CD4-positive, alpha-beta T cell (primary cell): Measurements from ENCODE around the gene PPP2R5C. TPM values are rescaled to one million over a fixed set of nuclear protein-coding genes. Genes with fewer than 3 reads are reported as not detected.

Experiments used
- ATAC-seq: fragments of 200-7000 bp; cut with Tn5 transposase; one replicate; pipeline ENCODE4 v1.10.0; 2022; ENCODE audit warnings: mild to moderate bottlenecking; ENCODE audit not compliant: poor library complexity
- CTCF ChIA-PET: fragments of 350-600 bp; sonication (Branson Sonifier 250); formaldehyde crosslinking; loops from one replicate; lab custom pipeline; 2021; ENCODE audit warnings: antibody characterized with exemption, inconsistent platforms; lab: Charles Lee
- POLR2A ChIA-PET: fragments of 350-600 bp; sonication (Branson Sonifier 250); formaldehyde crosslinking; loops from one replicate; lab custom pipeline; 2021; ENCODE audit warnings: antibody characterized with exemption, inconsistent platforms; lab: Charles Lee
- DNase-seq, 14 experiments: peaks; one replicate each; pipeline ENCODE4 v3.0.0-alpha.2; 2013 to 2020; ENCODE audit warnings: mixed read lengths in 2 of 14
- H3K27ac ChIP-seq, 2 donors: one replicate each; pipeline versions ENCODE4 v1.5.1 to v1.7.0; 2013; ENCODE audit warnings: low read length in 2 of 2, low read depth in 1 of 2, mild to moderate bottlenecking in 1 of 2
- H3K27me3 ChIP-seq, 2 experiments: 1 replicate in 1 of 2; 2 replicates in 1 of 2; pipeline versions ENCODE4 v1.6.1 to v1.7.0; 2013; ENCODE audit warnings: low read length in 2 of 2, control low read depth in 1 of 2, mild to moderate bottlenecking in 1 of 2, moderate library complexity in 1 of 2; ENCODE audit not compliant: insufficient read depth in 2 of 2, control insufficient read depth in 1 of 2
- H3K36me3 ChIP-seq: one replicate; pipeline ENCODE4 v1.6.1; 2013; ENCODE audit warnings: low read length, control low read depth; ENCODE audit not compliant: insufficient read depth
- H3K4me1 ChIP-seq: one replicate; pipeline ENCODE4 v1.6.1; 2013; ENCODE audit warnings: low read length, control low read depth; ENCODE audit not compliant: insufficient read depth
- H3K4me3 ChIP-seq: one replicate; pipeline ENCODE4 v1.5.1; 2013; ENCODE audit warnings: mild to moderate bottlenecking, low read length, moderate library complexity
- H3K9me3 ChIP-seq, 2 experiments: 1 replicate in 1 of 2; 2 replicates in 1 of 2; pipeline versions ENCODE4 v1.6.1 to v1.7.0; 2013; ENCODE audit warnings: low read length in 2 of 2, mild to moderate bottlenecking in 2 of 2, control low read depth in 1 of 2, moderate library complexity in 1 of 2; ENCODE audit not compliant: control insufficient read depth in 1 of 2, insufficient read depth in 1 of 2
- H3K27ac Mint-ChIP-seq: one replicate; pipeline ENCODE4 v1.8.0; 2020; ENCODE audit warnings: mixed read lengths
- H3K27me3 Mint-ChIP-seq: one replicate; pipeline ENCODE4 v1.8.0; 2021; ENCODE audit warnings: mixed read lengths
- H3K36me3 Mint-ChIP-seq: one replicate; pipeline ENCODE4 v1.8.0; 2021; ENCODE audit warnings: low read depth, mixed read lengths
- H3K4me1 Mint-ChIP-seq: one replicate; pipeline ENCODE4 v1.8.0; 2021; ENCODE audit warnings: low read depth, mixed read lengths
- H3K4me3 Mint-ChIP-seq: one replicate; pipeline ENCODE4 v1.8.0; 2020; ENCODE audit warnings: mild to moderate bottlenecking, mixed read lengths
- H3K9me3 Mint-ChIP-seq: one replicate; pipeline ENCODE4 v1.8.0; 2020; ENCODE audit warnings: mixed read lengths
- intact Hi-C, 2 experiments: fragments of 100-400 bp; cut with DNase I in 1 of 2; cut with micrococcal nuclease in 1 of 2; formaldehyde crosslinking; loops; one replicate each; pipeline versions ENCODE4 v1.15.1 to v1.9.0; 2023 to 2025; cut with DNase I, micrococcal nuclease
- total RNA-seq, 174 experiments: library from RNA in 2 of 174; stranded (reverse) in 2 of 174; gene quantifications; one replicate each; pipeline ENCODE4 v1.2.3 and lab custom pipeline; 2021 to 2026
- TF ChIP-seq, protein P1 (sequence below): fragments of 200-600 bp; IDR thresholded peaks from one replicate; pipeline ENCODE4 v1.8.0; 2022; ENCODE audit warnings: antibody characterized with exemption, mild to moderate bottlenecking

Gene PPP2R5C
- total RNA-seq, 2 experiments from 2014 or later, result 463 to 487 TPM

DNA sequence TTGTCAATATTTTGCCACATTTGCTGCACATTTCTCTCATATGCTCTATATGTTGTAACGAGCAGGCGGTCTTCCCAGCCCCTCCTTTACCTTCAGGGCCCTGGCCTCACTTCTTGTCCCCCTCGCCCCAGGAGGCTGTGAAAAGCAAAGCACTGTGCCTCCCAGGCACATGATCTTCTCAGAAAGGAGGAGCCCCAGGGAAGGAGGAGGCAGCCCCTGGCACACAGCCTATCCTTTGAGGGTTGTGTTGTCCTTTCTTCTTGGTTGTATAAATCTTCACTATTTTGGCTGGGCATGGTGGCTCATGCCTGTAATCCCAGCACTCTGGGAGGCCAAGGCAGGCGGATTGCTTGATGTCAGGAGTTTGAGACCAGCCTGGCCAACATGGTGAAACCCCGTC lies 77.0 kb downstream of the PPP2R5C start:
- H3K27me3 Mint-ChIP-seq, result no peaks in the 10 kb centered on the region
- H3K4me3 Mint-ChIP-seq, result peak overlapping the region; percentile 44
- POLR2A ChIA-PET, result interaction anchor here (0.7 to 4.3 kb wide), 4 partner anchors 9 to 67 kb away, joined by 3 to 23 read pairs (median 6); no protein-coding TSS in a partner anchor
- peaks cover 49% of the 10 kb centered on the region for H3K36me3 ChIP-seq
- H3K4me1 ChIP-seq, result peaks cover 94% of the 10 kb centered on the region
- H3K9me3 ChIP-seq, result no peaks in the 10 kb centered on the region
- no peak overlapping the region for H3K4me3 ChIP-seq
- CTCF ChIA-PET, result interaction anchor here (1.2 kb wide), 1 partner anchor 67 kb away, joined by 6 read pairs; no protein-coding TSS in a partner anchor
- no peak for ATAC-seq
- TF ChIP-seq, protein P1, sequence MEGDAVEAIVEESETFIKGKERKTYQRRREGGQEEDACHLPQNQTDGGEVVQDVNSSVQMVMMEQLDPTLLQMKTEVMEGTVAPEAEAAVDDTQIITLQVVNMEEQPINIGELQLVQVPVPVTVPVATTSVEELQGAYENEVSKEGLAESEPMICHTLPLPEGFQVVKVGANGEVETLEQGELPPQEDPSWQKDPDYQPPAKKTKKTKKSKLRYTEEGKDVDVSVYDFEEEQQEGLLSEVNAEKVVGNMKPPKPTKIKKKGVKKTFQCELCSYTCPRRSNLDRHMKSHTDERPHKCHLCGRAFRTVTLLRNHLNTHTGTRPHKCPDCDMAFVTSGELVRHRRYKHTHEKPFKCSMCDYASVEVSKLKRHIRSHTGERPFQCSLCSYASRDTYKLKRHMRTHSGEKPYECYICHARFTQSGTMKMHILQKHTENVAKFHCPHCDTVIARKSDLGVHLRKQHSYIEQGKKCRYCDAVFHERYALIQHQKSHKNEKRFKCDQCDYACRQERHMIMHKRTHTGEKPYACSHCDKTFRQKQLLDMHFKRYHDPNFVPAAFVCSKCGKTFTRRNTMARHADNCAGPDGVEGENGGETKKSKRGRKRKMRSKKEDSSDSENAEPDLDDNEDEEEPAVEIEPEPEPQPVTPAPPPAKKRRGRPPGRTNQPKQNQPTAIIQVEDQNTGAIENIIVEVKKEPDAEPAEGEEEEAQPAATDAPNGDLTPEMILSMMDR, result no peak
- H3K36me3 Mint-ChIP-seq, result peaks cover 74% of the 10 kb centered on the region
- no peak for DNase-seq
- peak overlapping the region in 1 of 2 donors; percentile 55 for H3K27ac ChIP-seq
- peaks cover 89% of the 10 kb centered on the region for H3K4me1 Mint-ChIP-seq
- intact Hi-C loops, result no loop called here
- H3K27ac Mint-ChIP-seq, result peak overlapping the region; percentile 87
- no peaks in the 10 kb centered on the region for H3K9me3 Mint-ChIP-seq
- H3K27me3 ChIP-seq, result no peaks in the 10 kb centered on the region

DNA sequence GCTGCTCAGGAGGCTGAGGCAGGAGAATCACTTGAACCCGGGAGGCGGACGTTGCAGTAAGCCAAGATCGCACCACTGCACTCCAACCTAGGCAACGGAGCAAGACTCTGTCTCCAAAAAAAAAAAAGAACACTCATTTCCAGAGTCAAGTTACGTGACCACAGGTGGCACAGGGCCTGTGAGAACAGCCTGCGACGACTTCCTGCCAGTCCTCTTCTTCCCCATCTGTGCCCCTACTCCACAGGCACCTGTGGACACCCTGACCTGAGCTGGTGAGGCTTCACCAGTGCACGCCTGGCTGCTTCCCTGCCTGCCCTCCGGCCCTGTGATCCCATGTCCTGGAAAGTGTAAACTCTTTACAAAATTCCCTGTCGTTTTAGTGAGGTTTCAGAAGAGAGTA lies 77.7 kb downstream of the PPP2R5C start:
- intact Hi-C loops, result no loop called here
- ChIA-PET CTCF (interaction anchor here (1.2 kb wide), 1 partner anchor 68 kb away, joined by 6 read pairs; no protein-coding TSS in a partner anchor), POLR2A (interaction anchor here (0.6 to 4.3 kb wide), 4 partner anchors 15 to 257 kb away, joined by 3 to 23 read pairs (median 6); no protein-coding TSS in a partner anchor)
- Mint-ChIP-seq H3K9me3 (no peaks in the 10 kb centered on the region), H3K27me3 (no peaks in the 10 kb centered on the region), H3K27ac (peak overlapping the region; percentile 87), H3K4me1 (peaks cover 92% of the 10 kb centered on the region), H3K36me3 (peaks cover 74% of the 10 kb centered on the region), H3K4me3 (peak overlapping the region; percentile 82)
- ATAC-seq (peak; percentile 60), DNase-seq (peak in 6 of 14 experiments; percentile 42 to 71 (median 62))
- TF ChIP-seq, protein P1, result no peak
- Histone ChIP-seq H3K27ac (peak overlapping the region; percentile 20 to 25), H3K4me1 (peaks cover 94% of the 10 kb centered on the region), H3K9me3 (no peaks in the 10 kb centered on the region), H3K36me3 (peaks cover 48% of the 10 kb centered on the region), H3K4me3 (no peak overlapping the region), H3K27me3 (no peaks in the 10 kb centered on the region)

DNA sequence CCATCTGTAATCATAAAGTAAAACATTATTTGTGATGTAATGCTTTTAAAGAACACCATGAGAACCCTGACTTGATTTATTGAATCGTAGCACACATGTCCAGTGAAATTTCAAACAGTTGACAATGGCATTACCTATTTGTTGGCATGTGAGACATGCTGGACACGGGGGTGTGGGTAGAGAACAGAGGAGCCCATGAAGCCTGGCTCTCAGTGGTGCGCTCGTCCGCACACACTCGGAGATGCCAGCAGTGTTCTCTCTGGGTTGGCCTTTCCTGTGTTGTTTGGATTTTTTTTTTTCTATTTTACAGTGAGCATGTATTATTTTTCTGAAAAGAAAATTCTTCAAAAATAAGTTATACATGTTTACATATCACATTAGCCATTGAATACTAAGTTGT lies 78.2 kb downstream of the PPP2R5C start:
- Mint-ChIP-seq H3K27me3 (no peaks in the 10 kb centered on the region), H3K4me1 (peaks cover 92% of the 10 kb centered on the region), H3K4me3 (peak overlapping the region; percentile 82), H3K36me3 (peaks cover 74% of the 10 kb centered on the region), H3K9me3 (no peaks in the 10 kb centered on the region), H3K27ac (peak overlapping the region; percentile 87)
- Histone ChIP-seq H3K36me3 (peaks cover 47% of the 10 kb centered on the region), H3K27me3 (no peaks in the 10 kb centered on the region), H3K4me1 (peaks cover 93% of the 10 kb centered on the region), H3K27ac (peak overlapping the region; percentile 20 to 34), H3K4me3 (no peak overlapping the region), H3K9me3 (no peaks in the 10 kb centered on the region)
- TF ChIP-seq, protein P1, result no peak
- CTCF ChIA-PET, result interaction anchor here (1.2 to 1.3 kb wide), 2 partner anchors 69 to 132 kb away, joined by 3 to 6 read pairs; no protein-coding TSS in a partner anchor
- POLR2A ChIA-PET, result interaction anchor here (0.6 to 4.3 kb wide), 5 partner anchors 14 to 257 kb away, joined by 3 to 28 read pairs (median 12); no protein-coding TSS in a partner anchor
- intact Hi-C loops, result loop anchor here (2.0 to 5.0 kb wide), 3 partner anchors 13 to 132 kb away; no protein-coding TSS in a partner anchor
- DNase-seq (no peak), ATAC-seq (no peak)
